Hepatic stellate cell (primary cell): ENCODE data around the gene LRRFIP2.

Source experiments
- DNase-seq: peaks from one replicate; pipeline ENCODE4 v3.0.0; 2011; ENCODE audit warnings: low spot score

The LRRFIP2 gene

DNA sequence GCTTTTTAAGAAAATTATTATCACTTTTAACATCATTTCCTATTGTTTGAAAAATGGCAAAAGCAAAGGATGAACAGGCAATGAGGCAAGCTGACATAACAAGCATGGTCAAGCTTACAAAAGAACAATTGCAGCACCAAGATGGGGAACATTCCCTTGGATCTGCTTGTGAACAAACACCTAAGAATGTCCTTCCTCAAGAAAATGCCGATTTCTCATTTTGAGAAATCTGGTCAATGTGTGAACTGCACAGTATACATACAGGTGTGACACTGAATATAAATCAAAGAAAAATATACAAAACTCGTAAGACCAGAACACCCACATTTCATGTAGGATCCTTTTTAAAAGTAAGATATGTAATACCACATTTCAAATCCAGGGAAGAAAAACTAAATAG, 58.9 kb downstream of the LRRFIP2 start:
- DNase-seq: no peak

DNA sequence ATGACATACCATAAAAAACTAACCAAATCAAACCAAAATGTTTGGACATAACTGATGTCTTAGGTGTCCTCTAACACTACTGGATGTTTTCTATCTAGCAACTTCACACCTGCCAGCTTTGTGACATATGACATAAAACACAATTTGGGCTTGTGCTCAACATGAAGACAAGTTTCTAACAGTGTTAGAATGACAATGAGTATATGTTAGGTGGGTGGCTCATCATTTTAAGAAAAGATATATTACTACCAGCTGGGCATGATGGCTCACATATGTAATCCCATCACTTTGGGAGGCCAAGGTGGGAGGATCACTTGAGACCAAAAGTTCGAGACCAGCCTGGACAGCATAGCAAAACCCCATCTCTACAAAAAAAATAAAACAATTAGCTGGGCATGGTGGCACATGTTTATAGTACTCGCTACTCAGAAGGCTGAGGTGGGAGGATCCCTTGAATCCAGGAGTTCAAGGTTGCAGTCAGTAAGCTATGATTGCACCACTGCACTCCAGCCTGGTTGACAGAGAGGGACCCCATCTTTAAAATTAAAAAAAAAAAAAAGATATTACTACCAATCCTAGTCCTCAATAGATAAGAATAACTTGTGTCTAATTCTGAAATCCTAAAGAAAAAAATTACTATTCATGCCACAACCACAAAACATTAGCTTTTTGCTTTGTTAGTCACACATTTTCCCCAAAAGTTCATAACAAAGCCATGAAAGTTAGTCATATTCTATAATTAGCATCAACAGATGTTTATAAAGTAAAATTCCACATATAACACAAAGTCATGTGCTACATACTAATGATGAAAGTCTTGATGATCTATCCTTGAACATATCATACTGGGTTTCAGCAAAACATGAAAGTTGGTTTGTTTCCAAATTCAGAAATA, 59.9 kb downstream of the LRRFIP2 start:
- peak; percentile 65 for DNase-seq

DNA sequence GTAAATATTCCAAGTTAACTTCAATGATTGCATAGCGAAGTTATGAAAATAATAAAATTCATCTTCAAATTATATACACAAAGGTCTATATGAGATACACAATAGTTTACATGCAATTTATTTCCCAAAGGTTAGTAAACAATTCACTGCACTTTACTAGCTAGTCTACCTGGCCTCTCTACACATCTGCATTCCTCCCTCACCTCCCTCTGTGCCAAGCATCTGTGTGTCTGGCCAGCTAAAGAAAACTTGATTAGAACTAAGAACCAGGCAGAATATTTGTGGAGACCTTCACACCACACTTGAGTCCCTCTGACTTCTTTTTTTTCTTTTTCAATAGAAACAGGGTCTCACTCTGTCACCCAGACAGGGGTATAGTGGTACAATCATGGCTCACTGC, 61.4 kb downstream of the LRRFIP2 start:
- no peak for DNase-seq

DNA sequence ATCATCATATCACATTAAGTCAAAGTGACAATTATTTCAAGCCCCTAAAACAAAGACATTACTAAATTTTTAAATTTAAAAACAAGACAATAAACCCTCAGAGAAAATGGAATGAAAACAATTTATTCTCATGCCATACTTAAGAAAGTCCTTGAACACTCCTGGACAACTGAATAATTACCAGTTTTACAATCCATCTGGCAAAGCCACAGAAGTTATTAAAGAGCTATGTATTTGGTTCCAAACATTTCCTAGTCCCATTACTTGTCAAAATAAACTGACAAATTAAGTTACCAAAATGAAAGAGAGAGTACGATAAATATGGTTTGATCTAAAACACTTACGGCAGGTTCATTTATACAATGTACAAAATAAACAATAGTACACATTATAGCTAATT, 63.2 kb downstream of the LRRFIP2 start:
- no peak for DNase-seq

DNA sequence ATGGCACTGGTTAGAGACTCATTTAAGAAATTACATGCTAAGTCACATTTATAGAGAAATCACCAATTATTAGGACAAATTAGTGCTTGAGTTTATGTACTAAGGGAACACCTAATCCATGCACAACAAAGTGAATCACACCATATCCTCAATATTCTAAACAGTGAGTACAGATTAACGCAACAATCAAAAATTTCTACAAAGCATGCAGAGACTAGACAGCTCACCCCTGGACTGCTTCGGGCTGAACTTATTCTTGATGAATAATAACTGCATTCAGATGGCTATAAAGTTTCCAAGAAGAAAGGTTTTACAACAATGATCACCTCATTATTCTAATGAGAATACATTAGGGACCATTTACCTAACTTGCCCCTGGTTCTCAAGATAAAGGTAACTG, 66.5 kb downstream of the LRRFIP2 start:
- no peak for DNase-seq

DNA sequence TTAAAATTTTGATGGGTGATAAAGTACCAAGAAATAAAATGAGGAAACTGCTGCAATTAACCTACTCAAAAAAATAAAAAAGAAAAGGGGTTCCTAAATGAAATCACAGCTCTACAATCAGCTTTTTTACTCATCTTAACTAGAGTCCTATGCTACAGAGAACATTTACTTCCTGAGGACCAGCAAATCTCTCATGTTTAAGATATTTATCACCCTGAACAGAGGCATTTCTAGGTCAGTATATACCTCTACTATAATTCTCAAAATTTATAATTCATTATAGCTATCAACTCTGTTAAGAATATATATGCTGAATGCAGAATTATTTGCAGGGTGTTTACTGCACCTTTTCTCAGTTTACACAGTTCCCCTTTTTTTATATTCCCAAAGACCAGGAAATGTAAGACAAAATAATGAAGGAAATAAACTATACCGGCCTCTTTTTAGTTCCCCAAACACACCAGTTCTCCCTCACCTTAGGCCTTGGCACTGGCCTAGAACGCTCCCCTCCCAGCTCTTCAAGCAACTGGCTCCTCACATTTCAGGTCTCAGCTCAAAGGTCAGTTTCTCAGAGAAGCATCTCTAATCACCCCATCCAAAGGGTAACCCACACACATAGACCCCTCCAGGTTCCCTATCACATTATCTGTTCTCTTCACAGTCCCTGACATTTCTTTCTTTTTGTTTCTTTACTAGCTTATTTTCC, 71.1 kb downstream of the LRRFIP2 start:
- no peak for DNase-seq

DNA sequence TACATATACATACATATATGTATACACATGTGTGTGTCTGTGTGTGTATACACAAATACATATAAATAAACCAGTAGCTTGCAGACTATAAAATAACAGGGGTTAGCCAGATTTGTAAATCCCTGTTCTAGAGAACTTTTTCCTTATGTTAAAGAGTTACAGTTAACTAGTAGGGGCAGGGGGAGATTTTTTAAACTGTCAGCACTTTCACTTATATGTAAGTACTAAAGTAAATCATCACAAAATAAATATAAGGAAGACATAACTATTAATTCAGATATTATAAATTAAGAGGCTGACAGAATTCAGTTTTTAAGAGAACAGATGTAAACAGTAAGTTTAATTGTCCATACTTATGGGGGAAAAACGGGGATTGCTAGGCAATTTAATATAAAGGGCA, 74.0 kb downstream of the LRRFIP2 start:
- no peak for DNase-seq

DNA sequence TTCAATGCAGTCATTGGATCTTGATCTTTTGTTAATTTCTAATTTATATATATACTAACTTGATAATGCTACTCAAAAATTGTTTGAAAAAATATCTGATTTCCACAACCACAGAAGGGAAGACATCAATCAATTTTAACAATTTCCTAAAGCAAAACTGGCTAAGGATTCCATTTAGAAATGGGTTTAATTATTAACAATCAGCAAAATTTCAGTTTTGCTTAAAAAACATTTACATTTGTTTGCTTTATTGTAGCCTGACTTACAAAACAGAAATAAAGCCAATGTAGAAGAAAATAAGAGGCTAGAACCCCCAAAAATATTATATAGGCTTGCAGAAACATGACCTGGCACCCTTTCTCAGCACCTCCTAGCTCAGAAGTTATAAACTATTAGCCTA, 74.9 kb downstream of the LRRFIP2 start:
- no peak for DNase-seq

DNA sequence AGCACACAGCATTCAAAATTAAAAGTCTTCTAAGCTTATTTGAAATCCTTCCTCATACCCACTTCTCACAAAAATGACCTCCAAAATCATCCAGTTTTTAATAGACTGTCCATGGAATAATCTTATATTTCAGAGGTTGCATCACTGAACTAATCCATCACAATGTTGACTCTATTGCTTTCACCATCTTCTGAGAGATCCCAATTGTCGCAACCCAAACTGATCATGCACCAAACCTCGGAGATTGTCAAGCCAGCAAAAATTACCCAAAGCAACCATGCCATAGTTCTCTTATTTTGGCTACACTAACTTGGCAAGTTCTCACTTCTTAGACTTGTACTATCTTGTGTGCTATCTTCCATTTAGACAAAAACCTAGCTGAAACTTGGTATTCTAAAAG, 75.5 kb downstream of the LRRFIP2 start:
- no peak for DNase-seq

DNA sequence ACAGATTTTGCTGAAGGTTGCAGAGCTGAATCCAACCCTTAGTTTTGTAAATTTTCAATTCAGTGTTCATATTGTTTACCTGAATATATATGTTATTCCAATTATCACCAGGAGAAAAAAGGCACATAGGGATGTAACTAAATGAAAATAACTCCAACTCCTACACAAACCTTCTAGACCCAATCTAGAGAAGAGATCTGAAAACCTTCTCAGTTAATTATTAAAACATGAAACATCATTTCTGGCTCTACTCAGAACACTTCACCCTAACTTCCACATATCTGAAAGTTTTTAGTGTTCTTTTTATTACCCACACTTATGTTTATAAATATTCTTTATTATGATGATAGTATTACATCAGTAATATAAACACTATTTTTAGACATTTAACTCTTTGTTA, 76.6 kb downstream of the LRRFIP2 start:
- no peak for DNase-seq

DNA sequence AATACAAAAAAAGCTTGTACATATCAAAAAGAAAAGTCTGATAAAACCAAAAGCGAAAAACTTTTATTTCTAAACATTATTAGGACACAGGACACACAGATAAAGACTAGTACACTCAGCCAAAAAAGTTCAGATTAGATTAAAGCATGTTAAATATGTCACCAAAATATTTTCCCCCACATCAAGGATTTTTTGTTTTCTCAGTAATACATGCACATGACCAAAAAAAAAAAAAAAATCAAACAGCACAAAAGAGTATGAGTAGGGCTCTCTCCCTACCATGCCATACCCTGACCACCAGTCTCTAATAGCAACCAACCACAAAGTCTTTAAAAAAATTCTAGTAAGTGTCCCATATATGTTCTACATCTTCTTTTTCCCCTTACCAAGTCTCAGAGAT, 77.4 kb downstream of the LRRFIP2 start:
- no peak for DNase-seq

DNA sequence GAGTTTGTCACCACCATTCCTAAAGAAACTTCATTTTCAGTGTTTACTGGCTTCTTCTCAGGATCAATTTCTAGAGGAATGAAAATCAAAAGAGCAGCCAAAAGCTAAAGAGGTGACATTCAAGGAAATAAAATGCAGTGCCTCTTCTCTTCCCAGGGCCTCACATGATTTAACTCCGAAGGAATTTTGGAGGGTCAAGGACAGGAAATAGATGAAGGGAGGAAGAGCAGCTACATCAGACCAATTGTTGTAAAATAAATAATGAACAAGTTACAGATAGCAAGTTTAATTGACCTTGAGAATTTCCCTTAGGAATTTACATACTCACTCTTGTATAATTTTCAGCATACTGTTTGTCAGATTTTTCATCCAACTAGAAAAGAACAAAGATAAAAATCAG, 78.1 kb downstream of the LRRFIP2 start:
- peak; percentile 21 for DNase-seq

DNA sequence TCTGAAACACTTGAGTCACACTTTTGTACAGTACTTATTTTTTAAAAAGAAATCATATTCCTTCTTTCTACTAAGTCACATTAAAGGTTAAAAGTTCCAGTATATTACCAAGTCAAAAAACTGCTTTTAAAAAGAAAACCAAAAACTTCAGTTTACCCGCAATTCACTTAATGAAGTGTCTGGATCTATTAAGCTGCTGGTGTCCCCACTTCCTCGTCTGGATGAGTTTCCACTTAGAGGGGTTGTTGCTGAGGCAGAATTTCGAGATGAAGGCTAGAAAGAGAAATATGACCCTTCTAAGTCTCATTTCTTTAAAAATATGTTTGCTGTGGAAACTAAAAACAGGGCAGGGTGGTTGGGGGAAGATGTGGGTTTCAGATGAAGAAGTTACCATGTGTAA, 79.7 kb downstream of the LRRFIP2 start:
- no peak for DNase-seq

DNA sequence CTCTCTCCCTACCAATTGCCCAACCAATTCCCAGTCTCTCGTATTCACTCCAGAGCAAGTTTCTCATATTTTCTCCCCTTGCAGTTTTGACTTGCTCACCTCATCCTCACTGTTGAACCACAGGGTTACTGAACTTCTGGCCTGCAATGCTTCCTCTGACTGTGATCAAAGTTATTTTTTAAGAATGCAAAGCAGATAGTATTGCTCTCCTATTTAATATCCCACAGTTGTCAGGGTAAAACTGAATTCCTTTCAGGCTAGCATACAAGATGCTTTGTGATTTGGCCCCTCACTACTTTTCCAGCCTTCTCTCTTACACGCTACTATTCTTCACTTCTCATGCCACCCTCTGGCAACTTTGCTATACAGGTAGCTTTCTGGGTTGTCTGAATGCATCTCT, 80.9 kb downstream of the LRRFIP2 start:
- no peak for DNase-seq

DNA sequence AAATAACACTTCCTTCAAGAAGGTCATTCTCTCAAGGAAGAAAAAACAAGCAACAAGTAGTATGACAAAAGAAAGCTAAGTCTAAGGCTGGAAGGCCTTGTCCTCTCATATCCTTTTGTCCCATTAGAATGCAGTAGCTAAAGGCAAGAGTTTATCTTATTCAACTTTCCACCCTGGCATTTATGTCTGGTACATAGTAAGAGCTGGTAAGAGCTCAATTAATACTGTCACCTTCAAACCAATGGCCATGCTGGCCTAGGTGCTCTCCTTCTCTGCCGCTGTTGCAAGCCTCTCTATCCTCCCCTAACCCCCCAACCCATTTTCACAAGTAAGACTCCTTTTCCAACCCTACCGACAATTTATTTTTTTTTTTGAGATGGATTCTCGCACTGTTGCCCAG, 81.9 kb downstream of the LRRFIP2 start:
- DNase-seq: no peak

DNA sequence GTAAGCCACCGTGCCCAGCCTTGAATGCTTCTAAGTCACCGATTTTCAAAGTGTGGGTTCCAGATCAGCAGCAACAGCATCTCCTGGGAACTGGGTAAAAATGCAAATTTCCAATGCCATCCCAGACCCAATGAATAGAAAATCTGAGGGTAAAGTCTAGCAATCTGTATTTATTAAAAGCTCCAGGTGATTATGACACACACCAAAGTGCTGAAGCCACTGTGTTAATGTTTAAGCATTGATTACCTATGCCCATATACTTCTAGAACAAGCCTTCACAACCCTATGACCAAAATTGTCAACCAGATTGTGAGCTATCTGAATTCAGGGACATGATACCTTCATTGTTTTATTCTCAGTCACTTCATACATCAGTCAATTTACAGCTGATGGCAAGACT, 86.5 kb downstream of the LRRFIP2 start:
- no peak for DNase-seq

DNA sequence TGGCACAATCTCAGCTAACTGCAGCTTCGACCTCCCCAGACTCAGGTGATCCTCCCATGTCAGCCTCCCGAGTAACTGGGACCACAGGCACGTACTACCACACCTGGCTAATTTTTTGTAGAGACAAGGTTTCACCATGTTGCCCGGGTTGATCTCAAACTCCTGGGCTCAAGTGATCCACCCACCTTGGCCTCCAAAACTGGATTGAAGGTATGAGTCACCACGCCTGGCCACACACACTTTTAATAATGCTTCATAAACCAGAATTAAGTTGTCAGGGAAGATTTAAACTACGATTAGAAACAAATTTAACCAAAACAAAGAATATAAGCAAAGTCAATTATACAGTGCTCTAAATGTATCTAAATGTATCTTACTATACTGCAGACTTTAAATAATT, 87.5 kb downstream of the LRRFIP2 start:
- no peak for DNase-seq

DNA sequence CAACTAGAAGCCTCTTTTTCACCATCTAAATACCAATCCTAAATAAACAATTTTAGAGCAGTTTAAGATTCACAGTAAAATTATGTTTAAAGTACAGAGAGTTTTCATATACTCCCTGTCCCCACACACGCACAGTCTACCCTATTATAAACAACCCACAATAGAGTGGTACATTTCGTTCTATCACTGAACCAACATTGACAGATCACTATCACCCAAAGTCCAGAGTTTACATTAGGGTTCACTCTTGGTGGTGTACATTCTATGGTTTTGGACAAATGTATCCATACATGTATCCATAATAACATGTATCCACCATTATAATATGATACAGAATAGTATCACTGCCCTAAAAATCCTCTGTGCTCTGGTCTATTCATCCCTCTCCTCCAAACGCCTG, 92.1 kb downstream of the LRRFIP2 start:
- DNase-seq: no peak

DNA sequence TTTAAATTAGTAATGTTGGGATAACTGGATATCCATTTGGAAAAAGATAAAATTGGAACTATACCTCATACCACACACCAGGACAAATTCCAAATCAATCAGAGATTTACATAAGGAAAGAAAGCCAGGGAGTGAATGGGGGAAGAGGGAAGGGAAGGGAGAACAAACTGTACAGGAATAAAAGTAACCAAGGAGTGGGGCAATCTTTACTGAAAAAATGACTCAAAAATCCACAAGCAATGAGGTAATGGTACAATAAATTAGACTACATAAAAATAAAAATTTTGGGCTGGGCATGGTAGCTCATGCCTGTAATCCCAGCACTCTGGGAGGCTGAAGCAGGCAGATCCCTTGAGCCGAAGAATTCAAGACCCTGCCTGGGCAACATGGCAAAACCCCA, 98.4 kb downstream of the LRRFIP2 start:
- no peak for DNase-seq

DNA sequence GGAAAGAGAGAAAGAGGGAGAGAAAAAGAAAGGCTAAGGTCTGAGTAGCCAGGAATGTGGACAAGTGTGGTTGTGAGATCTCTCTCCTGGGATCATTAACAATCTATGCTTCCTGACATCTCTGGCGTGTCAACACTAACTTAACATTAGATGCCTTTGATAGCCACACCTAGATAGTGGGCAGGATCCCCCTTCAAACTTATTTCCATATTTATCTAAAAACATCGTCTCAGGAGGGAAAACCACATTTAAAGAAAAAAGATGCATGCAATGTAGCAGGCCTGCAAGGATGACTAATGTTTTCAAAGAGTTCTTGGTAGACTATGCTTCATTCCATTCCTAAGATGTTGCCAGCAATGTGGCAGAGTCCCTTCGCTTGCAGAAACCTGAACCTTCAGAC, 100.2 kb downstream of the LRRFIP2 start:
- DNase-seq: peak; percentile 27

DNA sequence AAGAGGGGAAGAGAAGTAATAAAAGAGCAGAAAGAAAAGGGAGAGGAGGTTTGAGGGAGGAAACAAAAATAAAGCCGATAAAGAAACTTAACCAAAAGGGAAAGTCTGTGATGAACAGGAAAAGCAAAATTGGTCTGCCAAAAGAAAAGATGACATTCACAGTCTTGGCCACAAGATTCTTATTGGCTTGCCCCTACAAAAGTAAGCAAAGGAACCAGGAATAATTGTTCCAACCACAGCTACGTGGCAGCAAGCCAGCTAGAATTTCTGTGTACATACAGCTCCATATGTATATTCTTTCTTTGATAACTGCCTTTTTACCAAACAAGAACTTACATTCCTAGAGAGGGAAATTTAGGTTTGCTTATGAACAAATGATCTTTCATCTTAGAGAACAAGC, 101.5 kb downstream of the LRRFIP2 start:
- DNase-seq: peak; percentile 32

DNA sequence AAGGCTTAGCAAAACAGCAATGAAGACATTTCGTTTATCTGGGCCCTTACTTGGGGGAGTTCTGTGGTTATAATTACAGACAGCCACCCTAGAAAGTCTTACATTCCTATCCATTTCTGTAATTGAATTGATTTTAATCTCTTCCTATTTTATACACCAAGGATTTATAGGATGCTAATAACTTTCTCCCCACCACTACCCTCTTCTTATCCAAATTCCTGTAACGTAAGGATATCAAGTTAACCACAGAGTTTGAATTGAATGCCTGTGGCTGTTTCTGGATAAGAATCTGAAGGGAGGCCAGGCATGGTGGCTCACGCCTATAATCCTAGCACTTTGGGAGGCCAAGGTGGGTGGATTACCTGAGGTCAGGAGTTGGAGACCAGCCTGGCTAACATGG, 102.5 kb downstream of the LRRFIP2 start:
- no peak for DNase-seq

DNA sequence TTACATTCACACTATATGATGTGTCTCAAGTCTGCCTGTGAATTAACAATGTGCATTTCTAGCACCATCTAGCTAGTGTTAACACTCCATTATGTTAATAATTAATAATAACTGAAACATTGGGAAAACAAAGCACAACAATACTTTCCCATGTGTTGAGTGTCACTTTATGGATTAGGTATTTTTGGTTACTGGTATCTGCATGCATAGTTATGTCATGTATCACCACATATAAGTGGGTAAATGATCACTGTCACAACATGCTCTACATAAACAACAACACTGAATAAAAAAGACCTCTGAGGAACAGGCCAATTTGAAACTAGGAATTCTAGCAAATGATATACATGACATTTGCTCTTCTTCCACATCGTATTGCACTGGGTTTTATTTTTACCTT, 106.4 kb downstream of the LRRFIP2 start:
- no peak for DNase-seq

DNA sequence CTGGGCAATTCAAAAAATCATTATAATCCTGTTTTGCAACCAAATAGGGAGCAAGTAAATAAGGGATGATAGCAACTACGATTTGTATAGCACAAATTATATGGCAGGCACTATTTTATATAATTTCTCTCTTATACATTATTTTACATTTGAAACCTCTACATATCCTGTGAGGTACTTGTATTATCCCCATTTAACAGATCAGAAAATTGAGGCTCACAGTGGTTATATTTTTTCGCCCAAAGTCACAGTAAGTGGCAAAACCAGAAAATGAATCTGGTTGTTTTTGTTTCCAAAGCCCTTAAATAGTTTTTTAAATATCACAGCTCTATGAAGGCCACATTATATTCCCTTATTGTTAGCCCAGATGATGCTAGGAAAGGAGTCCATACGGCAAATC, 106.8 kb downstream of the LRRFIP2 start:
- DNase-seq: no peak
